NOMO-1 treated with dmso at 0.1 percent for 144 hours (cell line): ENCODE results near the gene SORCS2.
A peak's percentile ranks its signal among the peaks of the same experiment; 100 is the strongest.

ENCODE experiments used
- DNase-seq: peaks from one replicate; lab custom pipeline; 2025; ENCODE audit not compliant: unreplicated experiment; lab: John Stamatoyannopoulos, UW

SORCS2 gene

DNA sequence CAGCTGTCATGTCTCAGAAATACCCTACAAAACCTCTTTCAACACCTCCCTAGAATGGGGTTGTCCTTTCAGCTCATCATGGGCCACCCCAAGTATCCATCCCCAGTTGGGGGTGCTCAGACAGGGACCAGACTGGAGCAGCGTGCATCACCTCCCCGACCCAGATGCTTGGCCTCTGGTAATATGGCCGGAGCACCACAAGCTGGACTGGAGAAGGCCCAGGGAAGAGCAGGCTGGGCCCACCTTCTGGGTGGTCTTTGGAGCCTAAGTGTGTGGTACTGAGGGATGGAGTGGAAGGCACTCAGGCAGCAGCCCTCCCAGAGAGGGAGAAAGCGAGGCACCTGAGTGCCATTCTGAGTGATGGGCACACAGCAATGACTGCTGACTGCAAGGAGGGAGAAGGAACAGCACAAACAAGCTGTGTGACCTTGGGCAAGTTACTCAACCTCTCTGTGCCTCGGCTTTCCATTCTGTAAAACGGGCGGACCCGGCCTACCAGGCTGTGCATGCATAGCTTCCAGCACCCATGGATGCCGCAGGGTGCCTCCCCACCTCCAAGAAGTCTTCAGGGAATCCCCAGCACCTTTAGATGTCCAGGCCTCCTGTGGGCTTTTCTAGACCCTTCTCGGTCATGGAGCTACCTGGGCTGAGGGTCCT is 519.1 kb downstream of the SORCS2 start:
- DNase-seq = no peak

GRCh38 chr4:7712021-7712671 is 519.8 kb downstream of the SORCS2 start:
- DNase-seq = no peak

DNA sequence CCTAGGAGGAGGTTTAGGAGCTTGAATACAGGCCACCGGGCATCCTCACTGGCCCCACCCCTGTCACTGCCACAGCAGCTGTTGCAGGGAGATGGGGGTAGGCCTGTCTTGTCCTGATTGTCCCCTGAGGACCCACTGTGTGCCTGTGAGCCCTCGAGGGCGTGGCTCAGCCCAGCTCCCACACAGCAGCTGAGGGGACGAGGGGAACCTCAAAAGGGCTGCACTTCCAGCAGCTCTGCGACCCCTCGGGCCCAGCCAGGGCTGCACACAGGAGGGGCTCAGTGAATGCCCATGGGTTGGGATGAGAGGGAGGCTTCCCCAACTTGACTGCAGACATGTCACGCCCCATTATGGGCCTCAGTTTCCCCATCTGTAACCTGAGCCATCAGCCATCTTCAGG is 521.4 kb downstream of the SORCS2 start:
- DNase-seq = no peak

GRCh38 chr4:7714176-7714575 is 521.8 kb downstream of the SORCS2 start:
- DNase-seq = no peak

GRCh38 chr4:7714738-7715137 is 522.4 kb downstream of the SORCS2 start:
- DNase-seq = no peak

GRCh38 chr4:7715271-7716009 is 523.1 kb downstream of the SORCS2 start:
- no peak for DNase-seq

GRCh38 chr4:7716010-7716721 is 523.8 kb downstream of the SORCS2 start:
- DNase-seq = no peak

DNA sequence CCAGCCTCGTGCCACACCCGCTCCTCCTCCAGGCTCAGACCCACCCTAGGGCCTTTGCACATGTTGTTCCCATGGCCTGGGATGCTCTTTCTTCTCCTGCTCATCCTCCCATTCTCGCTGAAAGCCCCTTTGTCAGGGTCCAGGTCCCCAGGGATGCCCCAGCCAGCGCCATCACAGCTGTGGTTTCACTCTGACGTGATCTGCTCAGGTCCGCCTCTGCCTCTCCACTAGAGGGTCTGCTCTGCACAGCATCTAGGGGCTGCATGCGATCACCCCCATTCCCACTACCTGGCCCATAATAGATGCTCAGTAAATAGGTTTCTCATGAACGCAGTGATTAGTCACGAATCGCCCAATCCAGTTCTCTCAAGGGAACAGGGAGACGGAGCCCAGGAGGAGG is 524.8 kb downstream of the SORCS2 start:
- DNase-seq = no peak

DNA sequence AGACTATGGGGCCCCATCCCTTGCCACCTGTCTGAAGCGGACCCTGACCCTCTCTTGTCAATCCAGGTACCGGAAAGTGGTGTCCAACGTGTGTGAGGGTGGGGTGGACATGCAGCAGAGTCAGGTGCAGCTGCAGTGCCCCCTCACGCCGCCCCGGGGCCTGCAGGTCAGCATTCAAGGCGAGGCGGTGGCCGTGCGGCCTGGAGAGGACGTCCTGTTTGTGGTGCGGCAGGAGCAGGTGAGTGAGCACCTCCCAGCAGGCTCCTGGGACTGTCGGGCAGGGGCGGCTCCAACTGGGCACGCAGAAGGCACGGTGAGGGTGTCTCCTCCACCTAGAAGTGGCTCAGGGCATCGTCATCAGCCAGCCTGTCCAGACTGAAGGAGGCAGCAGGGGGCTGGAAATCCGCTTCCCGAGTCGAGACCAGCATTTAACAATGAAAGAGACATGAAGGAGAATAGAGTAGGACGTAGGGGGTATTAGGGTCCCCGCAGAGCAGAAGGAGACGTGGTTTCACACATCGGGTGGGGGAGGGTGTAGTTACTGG is 525.7 kb downstream of the SORCS2 start:
- no peak for DNase-seq

- peak; percentile 14 for DNase-seq
These were observed 527.2 kb downstream of the SORCS2 start for GRCh38 chr4:7719354-7720174.

DNA sequence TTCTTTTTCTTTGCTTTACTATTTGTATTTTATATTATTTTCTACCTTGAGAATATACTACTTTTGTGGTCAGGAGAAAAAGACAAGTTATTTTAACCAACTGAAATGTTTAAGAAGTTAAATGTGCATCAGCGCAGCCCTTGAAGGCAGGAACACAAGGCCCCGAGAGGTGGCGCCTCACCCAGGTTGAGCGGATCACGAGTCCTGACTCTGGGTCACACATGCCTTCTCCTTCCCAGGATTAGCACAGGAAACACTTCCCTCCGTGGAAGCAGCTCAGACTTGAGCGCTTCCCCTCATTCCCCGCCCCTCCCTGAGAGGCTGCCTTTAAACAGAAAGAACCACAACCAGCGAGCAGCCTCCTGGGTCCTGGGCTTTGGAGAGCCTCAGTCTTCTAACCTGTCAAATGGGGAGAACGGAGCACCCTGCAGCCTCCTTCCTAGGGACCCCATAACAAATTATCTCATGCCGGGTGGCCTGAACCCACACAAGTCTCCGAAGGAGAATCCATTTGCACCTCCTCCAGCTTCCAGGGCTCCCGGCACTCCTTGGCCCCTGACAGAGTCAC is 529.7 kb downstream of the SORCS2 start:
- DNase-seq = no peak

DNA sequence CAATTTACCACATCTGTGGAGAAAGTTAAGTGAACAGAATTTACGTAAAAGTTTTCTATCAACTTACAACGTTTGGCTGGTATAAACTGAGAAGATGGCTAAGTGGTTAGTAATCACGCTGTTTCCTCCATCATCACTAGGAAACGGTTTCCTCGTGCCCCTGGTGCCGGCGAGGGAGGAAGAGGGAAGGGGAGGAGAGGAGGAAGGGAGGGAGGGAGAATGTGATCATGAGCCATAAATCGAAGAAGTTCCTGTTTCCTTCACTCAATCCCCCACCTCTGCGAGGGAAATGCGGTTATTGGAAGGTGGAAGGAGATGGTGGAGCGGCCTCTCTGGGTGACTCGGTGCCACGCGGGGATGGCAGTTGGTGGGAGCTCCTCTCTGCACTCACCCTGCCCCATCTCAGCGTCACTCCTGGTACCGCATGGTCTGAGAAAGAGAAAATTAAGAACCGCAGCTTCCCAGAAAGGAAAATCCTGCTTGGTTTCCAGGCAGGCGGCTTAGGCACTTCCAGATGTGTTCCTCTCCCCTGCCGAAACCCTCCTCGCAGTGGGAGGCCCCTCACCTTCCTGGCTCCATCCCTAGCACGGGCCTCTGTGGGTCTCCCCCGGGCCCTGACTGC is 530.5 kb downstream of the SORCS2 start:
- DNase-seq = no peak

GRCh38 chr4:7723625-7724024 is 531.3 kb downstream of the SORCS2 start:
- DNase-seq = no peak

DNA sequence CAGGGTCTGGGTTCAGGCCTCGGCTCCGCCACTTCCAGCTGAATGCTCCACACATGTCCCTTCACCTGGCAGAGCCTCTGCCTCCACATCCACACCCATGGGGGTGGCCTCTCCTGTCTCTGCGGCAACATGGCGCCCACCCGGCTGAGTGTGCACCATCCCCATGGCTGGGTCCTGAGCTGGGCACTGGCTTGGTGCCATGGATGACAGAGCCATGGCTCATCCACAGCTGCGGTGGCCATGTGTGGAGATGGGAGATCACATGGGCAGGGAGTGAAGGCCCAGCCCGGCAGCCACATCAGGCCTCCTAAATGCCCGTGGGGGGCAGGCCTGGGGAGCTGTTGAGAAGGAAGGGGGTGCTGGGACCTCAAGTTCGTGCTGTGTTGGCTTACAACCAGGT is 533.6 kb downstream of the SORCS2 start:
- DNase-seq = no peak

- no peak for DNase-seq
These were observed 534.5 kb downstream of the SORCS2 start for GRCh38 chr4:7726665-7727413.

GRCh38 chr4:7727749-7728148 is 535.4 kb downstream of the SORCS2 start:
- no peak for DNase-seq

GRCh38 chr4:7731437-7731836 is 539.1 kb downstream of the SORCS2 start:
- no peak for DNase-seq

- DNase-seq = no peak
These were observed 539.9 kb downstream of the SORCS2 start for GRCh38 chr4:7732263-7732662.

GRCh38 chr4:7733201-7733600 is 540.9 kb downstream of the SORCS2 start:
- no peak for DNase-seq
